ENCODE data around the gene AKT1S1. TPM values are rescaled to one million over a fixed set of nuclear protein-coding genes. Genes with fewer than 3 reads are reported as not detected.

The AKT1S1 gene
- total and polyA plus RNA-seq, 2 experiments from 2014 or later, result 15.6 to 74.5 TPM

DNA sequence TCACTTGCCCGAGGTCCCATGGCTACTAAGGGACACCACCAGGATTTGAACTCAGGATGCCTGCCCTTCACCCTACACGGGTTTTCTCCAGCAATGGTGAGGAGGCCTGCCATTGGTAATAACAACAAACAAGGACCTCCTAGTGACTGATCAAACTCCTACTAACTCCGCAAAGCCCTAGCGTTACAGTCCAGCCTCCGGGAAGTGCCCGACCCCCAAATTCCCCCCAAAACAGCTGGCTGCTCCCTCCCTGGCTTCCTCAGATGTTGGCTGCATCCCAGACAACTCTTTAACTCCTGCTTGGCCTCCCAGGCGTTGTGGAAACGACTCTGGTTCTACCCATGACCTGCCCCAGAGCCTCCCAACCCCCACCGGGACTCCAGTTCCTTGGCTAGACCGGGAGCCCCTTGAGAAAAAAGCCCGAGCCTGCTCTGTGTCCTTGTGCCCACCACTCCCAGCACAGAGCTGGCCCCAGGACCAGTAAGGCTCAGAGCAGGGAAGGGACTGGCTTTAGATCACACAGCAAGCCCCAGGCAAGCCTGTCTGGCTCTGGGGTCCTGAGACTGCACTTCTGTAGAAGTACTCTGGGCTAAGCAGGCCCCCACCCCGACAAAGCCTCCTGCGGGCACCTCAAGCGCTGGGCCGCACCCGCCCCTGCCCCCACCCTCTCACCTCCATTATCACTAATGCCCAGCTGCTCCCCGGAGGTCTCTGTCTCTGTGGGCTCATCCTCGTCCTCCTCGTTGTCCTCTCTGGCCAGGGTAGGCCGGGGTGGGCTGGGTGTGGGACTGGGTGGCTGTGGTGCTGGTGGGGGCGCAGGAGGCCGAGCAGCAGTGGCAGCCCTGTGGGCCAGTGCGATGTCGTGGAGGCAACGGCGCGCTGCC is 4.7 kb downstream of the AKT1S1 start:
- no peak for DNase-seq (ENCODE audit: low spot score)
- no peak overlapping the region for H2AFZ ChIP-seq
- H3K27me3 ChIP-seq, result no peaks in the 10 kb centered on the region
- TF ChIP-seq EZH2 (IDR thresholded peaks at IDR 0.05; ENCODE audit: borderline replicate concordance) (no peak), EZH2phosphoT487 (IDR thresholded peaks at IDR 0.05; ENCODE audit: low read depth, severe bottlenecking, unreplicated experiment) (no peak)
- TF ChIP-seq, protein P1, sequence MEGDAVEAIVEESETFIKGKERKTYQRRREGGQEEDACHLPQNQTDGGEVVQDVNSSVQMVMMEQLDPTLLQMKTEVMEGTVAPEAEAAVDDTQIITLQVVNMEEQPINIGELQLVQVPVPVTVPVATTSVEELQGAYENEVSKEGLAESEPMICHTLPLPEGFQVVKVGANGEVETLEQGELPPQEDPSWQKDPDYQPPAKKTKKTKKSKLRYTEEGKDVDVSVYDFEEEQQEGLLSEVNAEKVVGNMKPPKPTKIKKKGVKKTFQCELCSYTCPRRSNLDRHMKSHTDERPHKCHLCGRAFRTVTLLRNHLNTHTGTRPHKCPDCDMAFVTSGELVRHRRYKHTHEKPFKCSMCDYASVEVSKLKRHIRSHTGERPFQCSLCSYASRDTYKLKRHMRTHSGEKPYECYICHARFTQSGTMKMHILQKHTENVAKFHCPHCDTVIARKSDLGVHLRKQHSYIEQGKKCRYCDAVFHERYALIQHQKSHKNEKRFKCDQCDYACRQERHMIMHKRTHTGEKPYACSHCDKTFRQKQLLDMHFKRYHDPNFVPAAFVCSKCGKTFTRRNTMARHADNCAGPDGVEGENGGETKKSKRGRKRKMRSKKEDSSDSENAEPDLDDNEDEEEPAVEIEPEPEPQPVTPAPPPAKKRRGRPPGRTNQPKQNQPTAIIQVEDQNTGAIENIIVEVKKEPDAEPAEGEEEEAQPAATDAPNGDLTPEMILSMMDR (IDR thresholded peaks at IDR 0.05; ENCODE audit: poor library complexity), result no peak
- no peak overlapping the region for H3K4me2 ChIP-seq
- 91% methylated on average over 20 of the region's 27 CpGs for whole genome bisulfite sequencing (ENCODE audit: low lambda C conversion rate, missing lambda C conversion rate)
- H3K4me1 ChIP-seq (ENCODE audit: insufficient read depth), result peaks cover 18% of the 10 kb centered on the region
- no peak overlapping the region for H3K27ac ChIP-seq
- no peak overlapping the region for H3K4me3 ChIP-seq
- no peaks in the 10 kb centered on the region for H3K9me3 ChIP-seq (ENCODE audit: low read depth)
- no peaks in the 10 kb centered on the region for H3K9me2 ChIP-seq (replicated peaks; ENCODE audit: insufficient read depth)
- H3K79me2 ChIP-seq, result peaks cover 34% of the 10 kb centered on the region
- no peaks in the 10 kb centered on the region for H3K36me3 ChIP-seq (replicated peaks; ENCODE audit: insufficient read depth, low read depth)
- no peaks in the 10 kb centered on the region for H4K20me1 ChIP-seq (ENCODE audit: insufficient read depth, poor library complexity, severe bottlenecking)

DNA sequence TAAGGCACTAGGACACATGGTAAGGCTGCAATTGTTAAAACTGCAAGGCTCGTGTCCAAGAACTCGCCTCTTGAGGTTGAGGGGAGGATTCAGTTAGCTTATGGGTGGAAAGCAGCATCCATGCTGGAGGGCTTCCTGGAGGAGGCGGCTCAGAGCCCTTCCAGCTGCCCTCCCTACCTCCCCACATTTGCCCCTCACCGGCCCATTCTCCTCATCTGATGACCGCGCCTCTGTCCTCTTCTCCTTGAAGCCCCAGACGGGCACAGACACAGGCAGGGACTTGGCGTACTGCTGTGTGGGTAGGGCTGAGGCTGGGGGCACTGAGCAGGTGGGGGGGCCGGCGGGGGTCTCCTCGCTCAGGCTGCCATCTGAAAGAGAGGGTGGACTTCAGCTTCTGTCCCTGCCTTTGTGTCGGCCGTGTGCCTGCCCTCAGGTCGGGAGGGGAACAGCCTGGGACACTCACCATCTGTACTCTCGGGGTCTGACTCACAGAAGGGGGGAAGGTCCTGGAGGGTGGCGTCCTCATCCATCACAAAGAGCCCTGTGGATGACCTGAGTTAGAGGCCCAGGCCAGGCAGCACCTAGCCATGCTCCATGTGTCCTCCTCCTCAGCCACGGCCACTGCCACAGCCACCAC is 5.7 kb downstream of the AKT1S1 start:
- H3K27ac ChIP-seq, result no peak overlapping the region
- TF ChIP-seq, protein P1 (IDR thresholded peaks at IDR 0.05; ENCODE audit: poor library complexity), result no peak
- TF ChIP-seq EZH2phosphoT487 (IDR thresholded peaks at IDR 0.05; ENCODE audit: low read depth, severe bottlenecking, unreplicated experiment) (no peak), EZH2 (IDR thresholded peaks at IDR 0.05; ENCODE audit: borderline replicate concordance) (no peak)
- no peaks in the 10 kb centered on the region for H4K20me1 ChIP-seq (ENCODE audit: insufficient read depth, poor library complexity, severe bottlenecking)
- no peak overlapping the region for H2AFZ ChIP-seq
- no peaks in the 10 kb centered on the region for H3K9me2 ChIP-seq (replicated peaks; ENCODE audit: insufficient read depth)
- H3K27me3 ChIP-seq, result no peaks in the 10 kb centered on the region
- no peak overlapping the region for H3K4me2 ChIP-seq
- no peaks in the 10 kb centered on the region for H3K36me3 ChIP-seq (replicated peaks; ENCODE audit: insufficient read depth, low read depth)
- no peak overlapping the region for H3K4me3 ChIP-seq
- WGBS (ENCODE audit: low lambda C conversion rate, missing lambda C conversion rate), result 97% methylated on average over 12 of the region's 17 CpGs
- DNase-seq (ENCODE audit: low spot score), result no peak
- H3K4me1 ChIP-seq (ENCODE audit: insufficient read depth), result peaks cover 21% of the 10 kb centered on the region
- no peaks in the 10 kb centered on the region for H3K9me3 ChIP-seq (ENCODE audit: low read depth)
- peaks cover 36% of the 10 kb centered on the region for H3K79me2 ChIP-seq

DNA sequence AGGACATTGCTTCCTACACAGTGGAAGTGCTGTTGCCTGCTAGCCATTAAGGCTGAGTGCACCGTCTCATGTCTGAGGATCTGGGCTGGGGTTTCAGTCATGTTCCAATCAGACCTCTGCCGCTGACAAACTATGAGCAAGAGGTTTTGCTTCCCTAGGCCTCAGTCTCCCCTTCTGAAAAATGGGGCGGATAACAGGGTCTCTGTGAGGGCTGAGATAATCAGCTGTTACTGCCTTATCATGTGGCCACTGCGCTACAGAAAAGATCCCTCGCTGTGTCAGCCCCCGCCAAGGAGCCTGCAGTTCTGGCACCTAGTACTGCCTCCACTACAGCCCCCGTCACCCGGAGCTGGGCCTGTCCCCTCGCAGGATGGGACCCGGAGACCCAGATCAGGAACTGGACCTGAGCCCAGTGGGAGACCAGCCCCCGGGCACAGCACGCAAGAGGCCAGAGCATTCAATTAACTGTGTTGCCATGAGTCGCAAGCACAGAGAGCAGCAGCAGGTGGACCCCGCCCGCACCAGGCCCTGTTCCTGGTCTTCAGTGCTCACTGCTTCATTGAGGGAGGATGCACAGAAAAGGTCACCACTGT is 6.8 kb downstream of the AKT1S1 start:
- WGBS (ENCODE audit: low lambda C conversion rate, missing lambda C conversion rate), result 89% methylated on average over 15 of the region's 15 CpGs
- no peak overlapping the region for H2AFZ ChIP-seq

More for the DNA sequence above, 6.8 kb downstream of the AKT1S1 start:
- Histone ChIP-seq H3K9me3 (ENCODE audit: low read depth) (no peaks in the 10 kb centered on the region), H4K20me1 (ENCODE audit: insufficient read depth, poor library complexity, severe bottlenecking) (no peaks in the 10 kb centered on the region), H3K4me1 (ENCODE audit: insufficient read depth) (peaks cover 26% of the 10 kb centered on the region), H3K79me2 (peaks cover 38% of the 10 kb centered on the region), H3K27me3 (no peaks in the 10 kb centered on the region), H3K27ac (peak overlapping the region; percentile 78), H3K4me2 (peak overlapping the region; percentile 75), H3K9me2 (replicated peaks; ENCODE audit: insufficient read depth) (no peaks in the 10 kb centered on the region), H3K4me3 (no peak overlapping the region), H3K36me3 (replicated peaks; ENCODE audit: insufficient read depth, low read depth) (no peaks in the 10 kb centered on the region)
- TF ChIP-seq, protein P1 (IDR thresholded peaks at IDR 0.05; ENCODE audit: poor library complexity), result no peak
- no peak for TF ChIP-seq EZH2 (IDR thresholded peaks at IDR 0.05; ENCODE audit: borderline replicate concordance)
- TF ChIP-seq EZH2phosphoT487 (IDR thresholded peaks at IDR 0.05; ENCODE audit: low read depth, severe bottlenecking, unreplicated experiment), result no peak
- no peak for DNase-seq (ENCODE audit: low spot score)
